GM19035 (cell line): ENCODE results near the gene CIB2.
"Not testable (repeated sequence)": the region's sequence is repeated elsewhere in the genome, so short reads cannot be mapped to it uniquely, and the experiment has no call there.

Source experiments
- ATAC-seq: cut with Tn5 transposase; IDR thresholded peaks from one replicate; pipeline ENCODE4 v1.9.1; 2021; ENCODE audit not compliant: unreplicated experiment

The CIB2 gene

GRCh38 chr15:78131295-78132061, at the start of gene CIB2:
Gene CIB2 (minus strand): TSS chr15:78131445. CDS start chr15:78131215, 230 bp downstream.
- peak; percentile 74 for ATAC-seq

GRCh38 chr15:78179906-78180305, 48.7 kb upstream of the CIB2 start:
- ATAC-seq: no peak

- no peak for ATAC-seq
These were observed 48.1 kb upstream of the CIB2 start for GRCh38 chr15:78179286-78179840.

- ATAC-seq: no peak
These were observed 46.8 kb upstream of the CIB2 start for GRCh38 chr15:78178064-78178463.

GRCh38 chr15:78177447-78177873, 46.2 kb upstream of the CIB2 start:
- no peak for ATAC-seq

- ATAC-seq: no peak
These were observed 44.1 kb upstream of the CIB2 start for GRCh38 chr15:78175330-78175729.

- no peak for ATAC-seq
These were observed 43.2 kb upstream of the CIB2 start for GRCh38 chr15:78174401-78174800.

GRCh38 chr15:78171864-78172472, 40.7 kb upstream of the CIB2 start:
- no peak for ATAC-seq

GRCh38 chr15:78170848-78171773, 39.9 kb upstream of the CIB2 start:
- no peak for ATAC-seq

GRCh38 chr15:78168608-78169007, 37.4 kb upstream of the CIB2 start:
- no peak for ATAC-seq

- ATAC-seq: peak; percentile 70
These were observed 36.1 kb upstream of the CIB2 start for GRCh38 chr15:78167227-78167888.

- ATAC-seq: no peak
These were observed 32.8 kb upstream of the CIB2 start for GRCh38 chr15:78164010-78164409.

GRCh38 chr15:78162038-78162437, 30.8 kb upstream of the CIB2 start:
- no peak for ATAC-seq

GRCh38 chr15:78159395-78159794, 28.1 kb upstream of the CIB2 start:
- no peak for ATAC-seq

- ATAC-seq: no peak
These were observed 26.0 kb upstream of the CIB2 start for GRCh38 chr15:78157203-78157602.

GRCh38 chr15:78156653-78157052, 25.4 kb upstream of the CIB2 start:
- ATAC-seq: no peak

GRCh38 chr15:78155355-78155939, 24.2 kb upstream of the CIB2 start:
- no peak for ATAC-seq

GRCh38 chr15:78154955-78155354, 23.7 kb upstream of the CIB2 start:
- ATAC-seq: no peak

- ATAC-seq: not testable (repeated sequence)
These were observed 19.8 kb upstream of the CIB2 start for GRCh38 chr15:78151075-78151474.
